GM12878 (cell line): Measurements from ENCODE around the gene ZNF496. TPM values are rescaled to one million over a fixed set of nuclear protein-coding genes. Genes with fewer than 3 reads are reported as not detected.

Experiments
- ATAC-seq: fragments of 200-7000 bp; cut with Tn5 transposase; 3 replicates; pipeline ENCODE4 v1.9.1; 2020; ENCODE audit warnings: mild to moderate bottlenecking, moderate library complexity
- BruUV-seq: library from RNA; stranded (reverse); fragments of 400-500 nt; replicated peaks from 2 replicates; lab custom pipeline; 2021; lab: Mats Ljungman, UMichigan
- CTCF ChIA-PET: fragments of 300-600 bp; sonication (Branson Sonifier 250); formaldehyde crosslinking; extraction: SDS; loops from one replicate; lab custom pipeline; 2021; ENCODE audit warnings: inconsistent platforms; lab: Yijun Ruan, JAX
- POLR2A ChIA-PET: fragments of 350-600 bp; formaldehyde crosslinking; extraction: SDS; loops from one replicate; lab custom pipeline; 2021; ENCODE audit warnings: inconsistent platforms; lab: Charles Lee
- RAD21 ChIA-PET: fragments of 300-600 bp; sonication (Branson Sonifier 250); formaldehyde crosslinking; loops from one replicate; lab custom pipeline; 2023; ENCODE audit warnings: antibody characterized with exemption; ENCODE audit not compliant: unreplicated experiment; lab: Charles Lee
- SMC1A ChIA-PET: fragments of 300-600 bp; sonication (Branson Sonifier 250); formaldehyde crosslinking; loops from one replicate; lab custom pipeline; 2023; ENCODE audit not compliant: unreplicated experiment, uncharacterized antibody; lab: Charles Lee
- DNase-seq: peaks from one replicate; pipeline ENCODE4 v3.0.0-alpha.2; 2011; ENCODE audit warnings: low read depth, low spot score
- FAIRE-seq: peaks from 3 replicates; lab custom pipeline; 2011; peaks lifted over from hg19 to GRCh38; lab: Jason Lieb, UNC
- H2AFZ ChIP-seq: 2 replicates; pipeline ENCODE4 v1.6.0; 2011; ENCODE audit warnings: low read depth, low read length, control low read depth; ENCODE audit not compliant: control insufficient read depth
- H3K27ac ChIP-seq: 2 replicates; pipeline ENCODE4 v1.5.1; 2011; ENCODE audit warnings: control low read depth; ENCODE audit not compliant: control insufficient read depth, insufficient read depth
- H3K27me3 ChIP-seq, 2 experiments: replicated peaks in 1 of 2; 2 replicates each; pipeline versions ENCODE4 v1.6.0 to v1.6.1; 2011; ENCODE audit warnings: low read length in 1 of 2; ENCODE audit not compliant: control insufficient read depth in 2 of 2, insufficient read depth in 2 of 2
- H3K36me3 ChIP-seq, 2 experiments: 2 replicates each; pipeline ENCODE4 v1.5.1; 2011; ENCODE audit warnings: low read length in 1 of 2; ENCODE audit not compliant: control insufficient read depth in 2 of 2, insufficient read depth in 2 of 2
- H3K4me1 ChIP-seq: 2 replicates; pipeline ENCODE4 v1.6.1; 2011; ENCODE audit warnings: mild to moderate bottlenecking, low read length, moderate library complexity, mixed read lengths; ENCODE audit not compliant: control insufficient read depth, insufficient read depth
- H3K4me2 ChIP-seq: 2 replicates; pipeline ENCODE4 v1.6.0; 2011; ENCODE audit warnings: control low read depth; ENCODE audit not compliant: control insufficient read depth, insufficient read depth
- H3K4me3 ChIP-seq: fragments of 200-600 bp; sonication (generic); 2 replicates; pipeline ENCODE4 v1.5.1; 2016
- H3K79me2 ChIP-seq: 2 replicates; pipeline ENCODE4 v1.6.0; 2011; ENCODE audit warnings: low read length; ENCODE audit not compliant: control insufficient read depth, insufficient read depth
- H3K9ac ChIP-seq: 2 replicates; pipeline ENCODE4 v1.8.0; 2011; ENCODE audit warnings: low read length, control low read depth, mixed read lengths; ENCODE audit not compliant: control insufficient read depth, insufficient read depth
- H3K9me3 ChIP-seq: replicated peaks from 3 replicates; pipeline ENCODE4 v1.5.1; 2011; ENCODE audit warnings: mild to moderate bottlenecking, low read length; ENCODE audit not compliant: control insufficient read depth, insufficient read depth
- H4K20me1 ChIP-seq: 2 replicates; pipeline ENCODE4 v1.6.0; 2011; ENCODE audit not compliant: control insufficient read depth, insufficient read depth
- CHD1 ChIP-seq: IDR thresholded peaks from 2 replicates; pipeline ENCODE4 v1.6.1; 2012; ENCODE audit warnings: low read depth, low read length, improper control_type of control experiment
- CHD4 ChIP-seq: fragments of 200-600 bp; sonication (generic); IDR thresholded peaks from 2 replicates; pipeline ENCODE4 v1.6.1; 2016; ENCODE audit warnings: mild to moderate bottlenecking
- HCFC1 ChIP-seq: fragments of 150-350 bp; IDR thresholded peaks from 2 replicates; pipeline ENCODE4 v1.6.1; 2014; ENCODE audit warnings: low read length
- MEF2A ChIP-seq: IDR thresholded peaks from 2 replicates; pipeline ENCODE4 v1.6.1; 2011; ENCODE audit warnings: low read depth, mild to moderate bottlenecking, low read length, moderate library complexity; ENCODE audit not compliant: insufficient read depth
- POU2F2 ChIP-seq: IDR thresholded peaks from 3 replicates; pipeline ENCODE4 v1.6.1; 2011; ENCODE audit warnings: low read depth, mild to moderate bottlenecking, low read length, borderline replicate concordance
- SMC3 ChIP-seq: IDR thresholded peaks from 2 replicates; pipeline ENCODE4 v1.6.1; 2011; ENCODE audit warnings: low read length, improper control_type of control experiment, borderline replicate concordance
- SREBF1 ChIP-seq: IDR thresholded peaks from 2 replicates; pipeline ENCODE4 v1.6.1; 2012; ENCODE audit warnings: mild to moderate bottlenecking, low read length
- TCF7 ChIP-seq: IDR thresholded peaks from 2 replicates; pipeline ENCODE4 v1.6.1; 2014; ENCODE audit warnings: antibody characterized with exemption, borderline replicate concordance
- WGBS: methylation state at CpG from one replicate; pipeline ENCODE4 v1.1.6; 2016; ENCODE audit warnings: low lambda C conversion rate; ENCODE audit not compliant: insufficient replicate concordance, insufficient coverage; ENCODE audit errors: missing lambda C conversion rate; 5-methylcytosine and 5-hydroxymethylcytosine counted together
- in situ Hi-C: fragments of 300-500 bp; cut with MboI; formaldehyde crosslinking; loops from 9 replicates; pipeline ENCODE4 v1.14.3; 2018; ENCODE audit warnings: mixed read lengths
- intact Hi-C: fragments of 100-400 bp; cut with micrococcal nuclease; formaldehyde crosslinking; loops from one replicate; pipeline ENCODE4 v1.14.2; 2022; ENCODE audit not compliant: unreplicated experiment
- polyA plus RNA-seq, 11 experiments: library from polyadenylated mRNA; depleted of rRNA in 4 of 11; unstranded in 6 of 11; stranded (reverse) in 5 of 11; fragments of >200 nt; fragmentation: Nextera tagmentation in 4 of 11; fragmentation: Illumina TruSeq in 1 of 11; extraction: Ambion mirVana in 4 of 11; extraction: Trizol in 1 of 11; gene quantifications; 1 replicate in 1 of 11; 2 replicates in 10 of 11; pipeline versions ENCODE4 v1.2.1 to v1.2.3, GENCODE V29; 2011 to 2016; ENCODE audit warnings: inconsistent platforms in 2 of 11, missing spikeins in 2 of 11, low read depth in 1 of 11
- total RNA-seq, 4 experiments: library from RNA; depleted of rRNA in 3 of 4; stranded (reverse); fragments of >200 nt in 3 of 4; fragmentation: Illumina TruSeq in 1 of 4; extraction: Trizol in 1 of 4; gene quantifications; 2 replicates each; pipeline versions ENCODE4 v1.2.1 to v1.2.3, GENCODE V29; 2013 to 2021
- TF ChIP-seq, protein P1 (sequence below): IDR thresholded peaks from 2 replicates; pipeline ENCODE4 v1.6.1; 2011; ENCODE audit warnings: low read depth, low read length, improper control_type of control experiment, borderline replicate concordance
- TF ChIP-seq, protein P2 (sequence below): IDR thresholded peaks from 2 replicates; pipeline ENCODE4 v1.6.1; 2012; ENCODE audit warnings: mild to moderate bottlenecking, low read depth, low read length

Gene ZNF496
- total and polyA plus RNA-seq, 10 of the 15 experiments (the other 5 are each of a cell fraction or from before 2014, with no cell fraction given), result 1.6 to 26.4 (median 12.5) TPM

DNA sequence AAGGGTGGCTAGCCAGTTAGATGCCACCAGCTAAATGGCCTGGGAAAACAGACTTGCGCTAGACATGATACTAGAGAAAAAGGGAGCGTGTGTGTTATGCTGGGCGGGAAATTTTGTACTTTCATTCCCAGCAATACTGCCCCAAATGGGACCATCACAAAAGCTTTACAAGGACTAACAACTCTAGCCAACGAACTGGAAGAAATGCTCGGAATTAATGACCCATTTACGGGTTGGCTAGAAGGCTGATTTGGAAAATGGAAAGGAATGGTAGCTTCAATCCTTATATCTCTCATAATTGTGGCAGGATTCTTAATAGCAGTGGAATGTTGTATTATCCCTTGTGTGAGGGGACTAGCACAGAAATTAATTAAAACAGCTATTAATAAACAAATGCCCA lies 27.9 kb upstream of the ZNF496 start:
- no TSS peak for BruUV-seq
- ChIA-PET CTCF (interaction anchor here (1.3 kb wide), 1 partner anchor 13 kb away, joined by 10 read pairs; no protein-coding TSS in a partner anchor), POLR2A (interaction anchor here (0.7 kb wide), 1 partner anchor 32 kb away, joined by 4 read pairs; no protein-coding TSS in a partner anchor)
- ATAC-seq, result no peak
- Histone ChIP-seq H3K9me3 (no peaks in the 10 kb centered on the region), H3K4me3 (no peak overlapping the region), H3K79me2 (no peaks in the 10 kb centered on the region)
- no peak for TF ChIP-seq SMC3
- no peak for TF ChIP-seq HCFC1
- no peak for TF ChIP-seq POU2F2
- TF ChIP-seq TCF7, result no peak
- TF ChIP-seq CHD1, result no peak
- TF ChIP-seq, protein P1, sequence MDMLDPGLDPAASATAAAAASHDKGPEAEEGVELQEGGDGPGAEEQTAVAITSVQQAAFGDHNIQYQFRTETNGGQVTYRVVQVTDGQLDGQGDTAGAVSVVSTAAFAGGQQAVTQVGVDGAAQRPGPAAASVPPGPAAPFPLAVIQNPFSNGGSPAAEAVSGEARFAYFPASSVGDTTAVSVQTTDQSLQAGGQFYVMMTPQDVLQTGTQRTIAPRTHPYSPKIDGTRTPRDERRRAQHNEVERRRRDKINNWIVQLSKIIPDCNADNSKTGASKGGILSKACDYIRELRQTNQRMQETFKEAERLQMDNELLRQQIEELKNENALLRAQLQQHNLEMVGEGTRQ, result no peak
- TF ChIP-seq, protein P2, sequence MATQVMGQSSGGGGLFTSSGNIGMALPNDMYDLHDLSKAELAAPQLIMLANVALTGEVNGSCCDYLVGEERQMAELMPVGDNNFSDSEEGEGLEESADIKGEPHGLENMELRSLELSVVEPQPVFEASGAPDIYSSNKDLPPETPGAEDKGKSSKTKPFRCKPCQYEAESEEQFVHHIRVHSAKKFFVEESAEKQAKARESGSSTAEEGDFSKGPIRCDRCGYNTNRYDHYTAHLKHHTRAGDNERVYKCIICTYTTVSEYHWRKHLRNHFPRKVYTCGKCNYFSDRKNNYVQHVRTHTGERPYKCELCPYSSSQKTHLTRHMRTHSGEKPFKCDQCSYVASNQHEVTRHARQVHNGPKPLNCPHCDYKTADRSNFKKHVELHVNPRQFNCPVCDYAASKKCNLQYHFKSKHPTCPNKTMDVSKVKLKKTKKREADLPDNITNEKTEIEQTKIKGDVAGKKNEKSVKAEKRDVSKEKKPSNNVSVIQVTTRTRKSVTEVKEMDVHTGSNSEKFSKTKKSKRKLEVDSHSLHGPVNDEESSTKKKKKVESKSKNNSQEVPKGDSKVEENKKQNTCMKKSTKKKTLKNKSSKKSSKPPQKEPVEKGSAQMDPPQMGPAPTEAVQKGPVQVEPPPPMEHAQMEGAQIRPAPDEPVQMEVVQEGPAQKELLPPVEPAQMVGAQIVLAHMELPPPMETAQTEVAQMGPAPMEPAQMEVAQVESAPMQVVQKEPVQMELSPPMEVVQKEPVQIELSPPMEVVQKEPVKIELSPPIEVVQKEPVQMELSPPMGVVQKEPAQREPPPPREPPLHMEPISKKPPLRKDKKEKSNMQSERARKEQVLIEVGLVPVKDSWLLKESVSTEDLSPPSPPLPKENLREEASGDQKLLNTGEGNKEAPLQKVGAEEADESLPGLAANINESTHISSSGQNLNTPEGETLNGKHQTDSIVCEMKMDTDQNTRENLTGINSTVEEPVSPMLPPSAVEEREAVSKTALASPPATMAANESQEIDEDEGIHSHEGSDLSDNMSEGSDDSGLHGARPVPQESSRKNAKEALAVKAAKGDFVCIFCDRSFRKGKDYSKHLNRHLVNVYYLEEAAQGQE, result no peak
- TF ChIP-seq CHD4, result no peak
- TF ChIP-seq SREBF1, result no peak
- no peak for TF ChIP-seq MEF2A
- TF ChIP-seq, all 136 proteins: peak for 0
- no peak overlapping the region for H3K9ac ChIP-seq
- no peak for FAIRE-seq
- in situ Hi-C loops (loop anchor here (25.0 kb wide), 1 partner anchor 1078 kb away; the partner anchor contains the start of gene OR2T2), intact Hi-C loops (loop anchor here (5.0 kb wide), 1 partner anchor 147 kb away; no protein-coding TSS in a partner anchor)
- H4K20me1 ChIP-seq, result no peaks in the 10 kb centered on the region
- H3K27me3 ChIP-seq, result no peaks in the 10 kb centered on the region
- no peak overlapping the region for H2AFZ ChIP-seq
- WGBS, result 69% methylated on average over 6 of the region's 6 CpGs
- H3K4me2 ChIP-seq, result no peak overlapping the region
- DNase-seq, result no peak
- peaks cover 13% of the 10 kb centered on the region for H3K4me1 ChIP-seq
- no peaks in the 10 kb centered on the region for H3K36me3 ChIP-seq
- no peak overlapping the region for H3K27ac ChIP-seq
- ChIA-PET RAD21 (interaction anchor here (1.0 to 2.3 kb wide), 4 partner anchors 8 to 30 kb away, joined by 3 to 12 read pairs (median 4); partner anchors contain the start of gene ZNF496), SMC1A (interaction anchor here (0.8 to 1.8 kb wide), 8 partner anchors 8 to 147 kb away, joined by 3 to 8 read pairs (median 3); no protein-coding TSS in a partner anchor)
